Breast epithelium (tissue), 4 donors: ENCODE data around the gene PSMD5. TPM values are rescaled to one million over a fixed set of nuclear protein-coding genes. Genes with fewer than 3 reads are reported as not detected.

Experiments
- DNase-seq, 2 donors: peaks; one replicate each; pipeline ENCODE4 v3.0.0-alpha.2; 2019; ENCODE audit warnings: low spot score in 2 of 2
- H3K27ac ChIP-seq, 2 donors: fragments of 200-600 bp; sonication (generic) in 1 of 2; one replicate each; pipeline ENCODE4 v1.5.1; 2016 to 2019; ENCODE audit warnings: mild to moderate bottlenecking in 1 of 2
- H3K27me3 ChIP-seq, 2 donors: fragments of 200-600 bp; sonication (generic) in 1 of 2; one replicate each; pipeline versions ENCODE4 v1.5.1 to v1.6.0; 2017 to 2019; ENCODE audit warnings: control low read depth in 1 of 2, mild to moderate bottlenecking in 1 of 2
- H3K36me3 ChIP-seq: fragments of 200-600 bp; one replicate; pipeline ENCODE4 v1.5.1; 2019
- H3K4me1 ChIP-seq, 2 donors: fragments of 200-600 bp; sonication (generic); one replicate each; pipeline ENCODE4 v1.5.1; 2016 to 2019; ENCODE audit warnings: control low read depth in 1 of 2
- H3K4me3 ChIP-seq, 3 donors: fragments of 200-600 bp; sonication (generic); 1 replicate in 2 of 3; 2 replicates in 1 of 3; pipeline ENCODE4 v1.5.1; 2016 to 2019; ENCODE audit warnings: mild to moderate bottlenecking in 3 of 3, moderate library complexity in 2 of 3
- H3K9me3 ChIP-seq, 2 donors: fragments of 200-600 bp; sonication (generic) in 1 of 2; one replicate each; pipeline ENCODE4 v1.5.1; 2016 to 2019; ENCODE audit warnings: control low read depth in 1 of 2
- CTCF ChIP-seq, 3 donors: fragments of 450-650 bp; IDR thresholded peaks; one replicate each; pipeline ENCODE4 v1.5.1; 2016 to 2017; ENCODE audit warnings: antibody characterized with exemption in 3 of 3, mild to moderate bottlenecking in 3 of 3, moderate library complexity in 3 of 3
- POLR2A ChIP-seq: fragments of 450-650 bp; IDR thresholded peaks from one replicate; pipeline ENCODE4 v1.6.1; 2016; ENCODE audit warnings: antibody characterized with exemption, mild to moderate bottlenecking, moderate library complexity
- POLR2AphosphoS5 ChIP-seq, 3 donors: sonication (generic); formaldehyde crosslinking; IDR thresholded peaks; one replicate each; pipeline ENCODE4 v1.6.1; 2017; ENCODE audit warnings: antibody characterized with exemption in 3 of 3
- intact Hi-C: fragments of 100-400 bp; cut with DNase I; formaldehyde crosslinking; loops from one replicate; pipeline ENCODE4 v1.15.1; 2023; ENCODE audit warnings: low total_unique reads
- total RNA-seq, 3 donors: library from RNA; depleted of rRNA; stranded (reverse); fragments of >200 nt; gene quantifications; one replicate each; pipeline ENCODE4 v1.1.0, GENCODE V29; 2016

Gene PSMD5
- total RNA-seq, 3 donors from 2014 or later: 48.3 to 54.1 (median 50.3) TPM

GRCh38 chr9:120851449-120851848, 8.7 kb upstream of the PSMD5 start:
- DNase-seq: no peak

GRCh38 chr9:120850315-120850714, 7.6 kb upstream of the PSMD5 start:
- Histone ChIP-seq H3K4me1 (no peaks in the 10 kb centered on the region), H3K36me3 (no peaks in the 10 kb centered on the region), H3K27ac (no peak overlapping the region), H3K4me3 (no peak overlapping the region), H3K9me3 (no peaks in the 10 kb centered on the region), H3K27me3 (no peaks in the 10 kb centered on the region)
- no peak for TF ChIP-seq POLR2A
- no peak for TF ChIP-seq CTCF (IDR thresholded peaks at IDR 0.05)
- no peak for TF ChIP-seq POLR2AphosphoS5 (IDR thresholded peaks at IDR 0.05)
- no peak for DNase-seq
- intact Hi-C loops: no loop called here

More at GRCh38 chr9:120851449-120851848, 8.7 kb upstream of the PSMD5 start:
- Histone ChIP-seq H3K27me3 (no peaks in the 10 kb centered on the region), H3K9me3 (no peaks in the 10 kb centered on the region), H3K36me3 (no peaks in the 10 kb centered on the region), H3K4me1 (no peaks in the 10 kb centered on the region), H3K27ac (no peak overlapping the region), H3K4me3 (no peak overlapping the region)
- no peak for TF ChIP-seq POLR2AphosphoS5 (IDR thresholded peaks at IDR 0.05)
- TF ChIP-seq POLR2A: no peak
- TF ChIP-seq CTCF (IDR thresholded peaks at IDR 0.05): no peak
- intact Hi-C loops: no loop called here

- intact Hi-C loops: no loop called here
- H3K27me3 ChIP-seq: no peaks in the 10 kb centered on the region
- H3K36me3 ChIP-seq: no peaks in the 10 kb centered on the region
- no peak overlapping the region for H3K27ac ChIP-seq
- no peaks in the 10 kb centered on the region for H3K9me3 ChIP-seq
- TF ChIP-seq POLR2AphosphoS5 (IDR thresholded peaks at IDR 0.05) (no peak), CTCF (IDR thresholded peaks at IDR 0.05) (no peak), POLR2A (no peak)
- H3K4me3 ChIP-seq: no peak overlapping the region
- H3K4me1 ChIP-seq: no peaks in the 10 kb centered on the region
- no peak for DNase-seq
These were observed 4.2 kb upstream of the PSMD5 start for GRCh38 chr9:120846906-120847305.

GRCh38 chr9:120846251-120846889, 3.6 kb upstream of the PSMD5 start:
- TF ChIP-seq POLR2A (no peak), POLR2AphosphoS5 (IDR thresholded peaks at IDR 0.05) (no peak), CTCF (IDR thresholded peaks at IDR 0.05) (no peak)
- Histone ChIP-seq H3K4me1 (no peaks in the 10 kb centered on the region), H3K9me3 (no peaks in the 10 kb centered on the region), H3K27ac (no peak overlapping the region), H3K4me3 (no peak overlapping the region), H3K27me3 (no peaks in the 10 kb centered on the region), H3K36me3 (no peaks in the 10 kb centered on the region)
- intact Hi-C loops: no loop called here
- DNase-seq: no peak

GRCh38 chr9:120845255-120845654, 2.5 kb upstream of the PSMD5 start:
- no peaks in the 10 kb centered on the region for H3K36me3 ChIP-seq
- H3K27me3 ChIP-seq: no peaks in the 10 kb centered on the region
- intact Hi-C loops: no loop called here
- no peaks in the 10 kb centered on the region for H3K4me1 ChIP-seq
- no peak for DNase-seq
- H3K9me3 ChIP-seq: no peaks in the 10 kb centered on the region
- no peak overlapping the region for H3K4me3 ChIP-seq
- H3K27ac ChIP-seq: no peak overlapping the region
- TF ChIP-seq POLR2AphosphoS5 (IDR thresholded peaks at IDR 0.05) (no peak), POLR2A (no peak), CTCF (IDR thresholded peaks at IDR 0.05) (no peak)
